GM21717 (cell line): ENCODE results near the gene COL8A1.
"Not testable (repeated sequence)": the region's sequence is repeated elsewhere in the genome, so short reads cannot be mapped to it uniquely, and the experiment has no call there.

ENCODE experiments used
- ATAC-seq: cut with Tn5 transposase; IDR thresholded peaks from one replicate; pipeline ENCODE4 v1.9.1; 2021; ENCODE audit warnings: mild to moderate bottlenecking, moderate library complexity; ENCODE audit not compliant: unreplicated experiment

COL8A1 gene

GRCh38 chr3:99836681-99837080, 198.3 kb downstream of the COL8A1 start:
- no peak for ATAC-seq

- ATAC-seq: no peak
Observed at GRCh38 chr3:99837715-99838114, 199.3 kb downstream of the COL8A1 start.

DNA sequence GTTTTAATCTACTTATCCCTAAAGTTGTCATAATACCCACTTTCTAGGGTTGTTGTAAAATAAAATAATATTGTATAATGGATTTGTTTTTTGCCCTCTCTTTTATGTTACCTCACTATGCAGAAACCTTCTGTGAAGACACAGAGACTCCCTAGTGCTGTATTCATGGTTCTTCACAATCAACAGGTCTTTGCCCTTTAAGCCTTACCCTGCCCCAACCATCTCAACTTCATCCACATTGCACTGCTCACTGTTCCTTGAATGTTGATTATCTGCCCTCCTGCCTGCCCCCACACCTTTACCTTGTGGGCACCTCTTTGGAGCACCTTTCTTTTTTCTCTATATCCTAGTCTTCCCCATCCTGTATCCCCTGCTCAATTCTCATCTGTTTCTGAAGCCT, 200.4 kb downstream of the COL8A1 start:
- no peak for ATAC-seq

DNA sequence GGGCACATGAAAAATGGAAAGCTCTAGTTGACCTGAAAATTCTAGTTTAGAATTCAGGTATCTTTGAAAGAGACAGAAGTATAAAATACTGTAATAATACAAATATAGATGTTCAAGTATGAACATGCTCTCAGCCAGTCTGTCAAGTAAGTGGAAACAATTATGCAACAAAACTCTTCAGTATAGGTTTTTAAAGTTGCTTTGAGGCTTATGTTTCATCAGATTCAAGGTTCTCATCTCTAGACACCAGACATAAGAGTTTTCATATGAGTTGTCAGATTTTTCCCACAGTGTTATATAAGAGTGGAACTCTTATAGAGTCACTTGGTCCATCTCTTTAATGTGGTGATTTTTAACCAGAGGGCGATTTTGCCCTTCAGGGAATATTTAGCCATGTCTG, 201.2 kb downstream of the COL8A1 start:
- no peak for ATAC-seq

GRCh38 chr3:99841949-99842348, 203.6 kb downstream of the COL8A1 start:
- not testable (repeated sequence) for ATAC-seq

GRCh38 chr3:99842826-99843589, 204.6 kb downstream of the COL8A1 start:
- no peak for ATAC-seq

DNA sequence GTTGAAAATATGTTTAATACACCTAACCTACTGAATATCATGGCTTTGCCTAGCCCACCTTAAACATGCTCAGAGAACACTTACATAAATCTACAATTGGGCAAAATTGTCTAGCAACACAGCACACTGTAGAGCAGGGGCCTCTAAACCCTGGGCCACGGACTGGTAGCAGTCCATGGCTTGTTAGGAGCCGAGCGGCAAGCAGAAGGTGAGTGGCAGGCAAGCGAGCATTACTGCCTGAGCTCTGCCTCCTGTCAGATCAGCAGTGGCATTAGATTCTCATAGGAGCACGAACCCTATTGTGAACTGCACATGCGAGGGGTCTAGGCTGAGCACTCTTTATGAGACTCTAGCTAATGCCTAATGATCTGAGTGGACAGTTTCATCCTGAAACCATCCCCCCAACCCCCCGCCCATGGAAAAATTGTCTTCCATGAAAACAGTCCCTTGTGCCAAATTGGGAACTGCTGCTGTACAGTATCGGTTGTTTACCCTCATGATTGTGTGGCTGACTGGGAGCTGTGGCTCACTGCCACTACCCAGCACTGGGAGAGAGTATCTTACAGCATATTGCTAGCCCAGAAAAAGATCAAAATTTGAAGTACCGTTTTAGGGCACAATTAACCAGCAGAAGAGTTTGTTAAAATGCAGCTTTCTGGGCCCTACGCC, 205.3 kb downstream of the COL8A1 start:
- ATAC-seq: no peak

GRCh38 chr3:99845331-99845730, 206.9 kb downstream of the COL8A1 start:
- ATAC-seq: no peak

- ATAC-seq: no peak
Observed at GRCh38 chr3:99845999-99846398, 207.6 kb downstream of the COL8A1 start.

GRCh38 chr3:99846477-99847160, 208.2 kb downstream of the COL8A1 start:
- no peak for ATAC-seq

DNA sequence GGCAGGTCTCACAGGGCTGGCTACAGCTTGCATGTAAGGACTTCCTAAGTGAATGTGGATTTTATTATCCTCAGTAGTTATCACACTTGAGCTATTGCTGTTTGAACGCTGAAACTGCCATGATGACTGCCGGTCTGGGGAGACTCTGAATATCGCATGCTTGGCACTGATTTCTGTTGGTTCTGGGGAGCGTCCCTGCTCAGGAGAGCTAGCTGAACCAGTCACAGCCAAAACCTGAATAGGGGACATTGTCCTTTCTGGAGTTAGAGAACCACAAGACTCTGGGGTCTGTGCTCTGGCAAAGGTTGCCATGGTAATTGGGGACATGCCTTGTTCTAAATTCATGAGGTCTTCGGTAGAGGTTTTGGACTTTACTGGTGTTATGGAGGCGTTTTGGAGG, 210.0 kb downstream of the COL8A1 start:
- no peak for ATAC-seq
